GM10266 (cell line): ENCODE measurements around the gene CTDP1.
"Not testable (repeated sequence)": the region's sequence is repeated elsewhere in the genome, so short reads cannot be mapped to it uniquely, and the experiment has no call there.

Source experiments
- DNase-seq: peaks from one replicate; pipeline ENCODE4 v3.0.0; 2012; ENCODE audit errors: extremely low spot score
- CTCF ChIP-seq: IDR thresholded peaks from 2 replicates; pipeline ENCODE4 v1.5.1; 2012; ENCODE audit warnings: mild to moderate bottlenecking, low read depth; ENCODE audit not compliant: control insufficient read depth, insufficient read depth; ENCODE audit errors: missing control alignments

CTDP1 gene

GRCh38 chr18:79728931-79729586, 49.5 kb downstream of the CTDP1 start:
- no peak for DNase-seq
- no peak for TF ChIP-seq CTCF

- no peak for TF ChIP-seq CTCF
- no peak for DNase-seq
Measured at GRCh38 chr18:79729611-79730010, 50.0 kb downstream of the CTDP1 start.

- DNase-seq, result no peak
- TF ChIP-seq CTCF, result no peak
Measured at GRCh38 chr18:79730804-79731203, 51.2 kb downstream of the CTDP1 start.

GRCh38 chr18:79731881-79732720, 52.5 kb downstream of the CTDP1 start:
- DNase-seq, result not testable (repeated sequence)

GRCh38 chr18:79732721-79733025, 53.1 kb downstream of the CTDP1 start:
- no peak for TF ChIP-seq CTCF
- DNase-seq, result no peak

GRCh38 chr18:79733135-79733701, 53.6 kb downstream of the CTDP1 start:
- TF ChIP-seq CTCF, result no peak
- DNase-seq, result no peak

GRCh38 chr18:79733986-79734770, 54.6 kb downstream of the CTDP1 start:
- no peak for TF ChIP-seq CTCF
- DNase-seq, result no peak
